Colonic mucosa (tissue), 4 donors: ENCODE data around the gene WDR53. TPM values are rescaled to one million over a fixed set of nuclear protein-coding genes. Genes with fewer than 3 reads are reported as not detected.
"Not testable (repeated sequence)": the region's sequence is repeated elsewhere in the genome, so short reads cannot be mapped to it uniquely, and the experiment has no call there.

Source experiments
- DNase-seq: peaks from one replicate; pipeline ENCODE4 v3.0.0-alpha.2; 2020
- H3K27ac ChIP-seq: fragments of 200-600 bp; one replicate; pipeline ENCODE4 v1.8.0; 2021
- H3K27me3 ChIP-seq: fragments of 200-600 bp; one replicate; pipeline ENCODE4 v1.8.0; 2021
- H3K36me3 ChIP-seq: fragments of 200-600 bp; one replicate; pipeline ENCODE4 v1.8.0; 2021
- H3K4me1 ChIP-seq: fragments of 200-600 bp; one replicate; pipeline ENCODE4 v1.8.0; 2021; ENCODE audit warnings: mild to moderate bottlenecking
- H3K4me3 ChIP-seq: fragments of 200-600 bp; one replicate; pipeline ENCODE4 v1.8.0; 2021
- H3K9ac ChIP-seq, 2 donors: one replicate each; pipeline ENCODE4 v1.7.0; 2013; ENCODE audit warnings: control low read depth in 2 of 2, low read depth in 2 of 2, low read length in 2 of 2
- H3K9me3 ChIP-seq: fragments of 200-600 bp; one replicate; pipeline ENCODE4 v1.8.0; 2021
- intact Hi-C: fragments of 100-400 bp; cut with DNase I; formaldehyde crosslinking; loops from one replicate; pipeline ENCODE4 v1.14.1; 2022
- total RNA-seq, 2 donors: library from RNA; stranded (reverse); fragmentation: NEBNext Ultra II Directional in 1 of 2; extraction: Animal tissue kit (Norgen Biotek cat#: 25700) in 1 of 2; gene quantifications; one replicate each; pipeline ENCODE4 v1.2.1, GENCODE V29; 2021
- TF ChIP-seq, protein P1 (sequence below): fragments of 200-600 bp; IDR thresholded peaks from one replicate; pipeline ENCODE4 v1.8.0; 2022; ENCODE audit warnings: antibody characterized with exemption, mild to moderate bottlenecking
- donor health status: healthy.
- donor health status: DM: no; HTN: no; CAD: no.
- donor health status: DM: no; HTN: no; CAD: no.

WDR53 gene
- total RNA-seq, 2 donors from 2014 or later, result 8.0 to 11.7 TPM

DNA sequence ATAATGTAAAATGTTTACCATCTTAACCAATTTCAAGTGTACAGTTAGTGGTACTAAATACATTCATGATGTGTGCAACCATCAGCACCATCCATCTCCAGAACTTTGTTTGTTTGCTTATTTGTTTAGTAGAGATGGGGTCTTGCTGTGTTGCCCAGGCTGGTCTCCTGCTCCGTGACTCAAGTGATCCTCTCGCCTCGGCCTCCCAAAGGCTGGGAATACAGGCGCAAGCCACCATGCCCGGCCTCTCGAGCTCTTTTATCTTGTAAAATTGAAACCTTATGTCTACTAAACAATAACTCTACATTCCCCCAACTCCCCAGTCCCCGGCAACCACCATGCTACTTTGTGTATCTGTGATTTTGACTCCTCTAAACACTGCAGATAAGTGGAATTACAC, 32.0 kb upstream of the WDR53 start:
- no peak for DNase-seq
- TF ChIP-seq, protein P1, sequence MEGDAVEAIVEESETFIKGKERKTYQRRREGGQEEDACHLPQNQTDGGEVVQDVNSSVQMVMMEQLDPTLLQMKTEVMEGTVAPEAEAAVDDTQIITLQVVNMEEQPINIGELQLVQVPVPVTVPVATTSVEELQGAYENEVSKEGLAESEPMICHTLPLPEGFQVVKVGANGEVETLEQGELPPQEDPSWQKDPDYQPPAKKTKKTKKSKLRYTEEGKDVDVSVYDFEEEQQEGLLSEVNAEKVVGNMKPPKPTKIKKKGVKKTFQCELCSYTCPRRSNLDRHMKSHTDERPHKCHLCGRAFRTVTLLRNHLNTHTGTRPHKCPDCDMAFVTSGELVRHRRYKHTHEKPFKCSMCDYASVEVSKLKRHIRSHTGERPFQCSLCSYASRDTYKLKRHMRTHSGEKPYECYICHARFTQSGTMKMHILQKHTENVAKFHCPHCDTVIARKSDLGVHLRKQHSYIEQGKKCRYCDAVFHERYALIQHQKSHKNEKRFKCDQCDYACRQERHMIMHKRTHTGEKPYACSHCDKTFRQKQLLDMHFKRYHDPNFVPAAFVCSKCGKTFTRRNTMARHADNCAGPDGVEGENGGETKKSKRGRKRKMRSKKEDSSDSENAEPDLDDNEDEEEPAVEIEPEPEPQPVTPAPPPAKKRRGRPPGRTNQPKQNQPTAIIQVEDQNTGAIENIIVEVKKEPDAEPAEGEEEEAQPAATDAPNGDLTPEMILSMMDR, result no peak
- intact Hi-C loops, result no loop called here
- Histone ChIP-seq H3K4me3 (no peak overlapping the region), H3K27me3 (no peaks in the 10 kb centered on the region), H3K9ac (no peak overlapping the region), H3K27ac (no peak overlapping the region), H3K9me3 (no peaks in the 10 kb centered on the region), H3K4me1 (no peaks in the 10 kb centered on the region), H3K36me3 (no peaks in the 10 kb centered on the region)

- no peaks in the 10 kb centered on the region for H3K27me3 ChIP-seq
- H3K4me1 ChIP-seq, result no peaks in the 10 kb centered on the region
- no peaks in the 10 kb centered on the region for H3K9me3 ChIP-seq
- intact Hi-C loops, result no loop called here
- no peak overlapping the region for H3K27ac ChIP-seq
- TF ChIP-seq, protein P1, result no peak
- H3K4me3 ChIP-seq, result no peak overlapping the region
- no peak overlapping the region for H3K9ac ChIP-seq
- no peak for DNase-seq
- H3K36me3 ChIP-seq, result no peaks in the 10 kb centered on the region
These were observed 31.4 kb upstream of the WDR53 start for GRCh38 chr3:196599734-196600128.

- H3K4me3 ChIP-seq, H3K27ac ChIP-seq, intact Hi-C loops, H3K27me3 ChIP-seq, H3K9me3 ChIP-seq, DNase-seq, H3K36me3 ChIP-seq, H3K9ac ChIP-seq, H3K4me1 ChIP-seq: not testable (repeated sequence)
These were observed 29.8 kb upstream of the WDR53 start for GRCh38 chr3:196597971-196598733.

GRCh38 chr3:196596355-196596754, 28.0 kb upstream of the WDR53 start:
- no peaks in the 10 kb centered on the region for H3K4me1 ChIP-seq
- intact Hi-C loops, result no loop called here

GRCh38 chr3:196590279-196590678, 21.9 kb upstream of the WDR53 start:
- H3K27me3 ChIP-seq, result no peaks in the 10 kb centered on the region
- no peak overlapping the region for H3K9ac ChIP-seq
- no peak for DNase-seq
- no peak overlapping the region for H3K4me3 ChIP-seq
- H3K4me1 ChIP-seq, result no peaks in the 10 kb centered on the region
- H3K9me3 ChIP-seq, result no peaks in the 10 kb centered on the region
- no peak overlapping the region for H3K27ac ChIP-seq
- intact Hi-C loops, result no loop called here
- no peaks in the 10 kb centered on the region for H3K36me3 ChIP-seq
- TF ChIP-seq, protein P1, result no peak

More at GRCh38 chr3:196596355-196596754, 28.0 kb upstream of the WDR53 start:
- no peak for DNase-seq
- H3K9ac ChIP-seq, result no peak overlapping the region
- no peaks in the 10 kb centered on the region for H3K9me3 ChIP-seq
- TF ChIP-seq, protein P1, result no peak
- H3K27me3 ChIP-seq, result no peaks in the 10 kb centered on the region
- H3K27ac ChIP-seq, result no peak overlapping the region
- no peak overlapping the region for H3K4me3 ChIP-seq
- no peaks in the 10 kb centered on the region for H3K36me3 ChIP-seq

GRCh38 chr3:196585044-196585757, 16.8 kb upstream of the WDR53 start:
- Histone ChIP-seq H3K4me1 (no peaks in the 10 kb centered on the region), H3K9me3 (no peaks in the 10 kb centered on the region), H3K9ac (no peak overlapping the region), H3K27ac (no peak overlapping the region), H3K4me3 (no peak overlapping the region), H3K27me3 (no peaks in the 10 kb centered on the region), H3K36me3 (no peaks in the 10 kb centered on the region)
- intact Hi-C loops, result no loop called here
- TF ChIP-seq, protein P1, result no peak
- DNase-seq, result no peak
